Anterior cingulate cortex (tissue), 58 donors: ENCODE data around the gene NPTX1.

ENCODE experiments used
- DNase-seq, 58 donors: peaks; one replicate each; lab custom pipeline; 2025; lab: John Stamatoyannopoulos, UW

NPTX1 gene

GRCh38 chr17:80447790-80448189 is 28.6 kb downstream of the NPTX1 start:
- DNase-seq: no peak

GRCh38 chr17:80446645-80447405 is 29.6 kb downstream of the NPTX1 start:
- peak in 4 of 58 donors; percentile 16 to 63 (median 20) for DNase-seq

GRCh38 chr17:80445726-80446110 is 30.7 kb downstream of the NPTX1 start:
- peak in 33 of 58 donors; percentile 24 to 84 (median 43) for DNase-seq

- peak in 30 of 58 donors; percentile 6 to 84 (median 56) for DNase-seq
Observed at GRCh38 chr17:80445007-80445725, 31.2 kb downstream of the NPTX1 start.

GRCh38 chr17:80444644-80444979 is 31.8 kb downstream of the NPTX1 start:
- DNase-seq: no peak

- peak in 4 of 58 donors; percentile 12 to 33 (median 24) for DNase-seq
Observed at GRCh38 chr17:80443916-80444643, 32.3 kb downstream of the NPTX1 start.

GRCh38 chr17:80443498-80443897 is 32.9 kb downstream of the NPTX1 start:
- no peak for DNase-seq

GRCh38 chr17:80442764-80443163 is 33.6 kb downstream of the NPTX1 start:
- no peak for DNase-seq

GRCh38 chr17:80442323-80442659 is 34.1 kb downstream of the NPTX1 start:
- DNase-seq: no peak

GRCh38 chr17:80441598-80442322 is 34.6 kb downstream of the NPTX1 start:
- no peak for DNase-seq

GRCh38 chr17:80441133-80441578 is 35.3 kb downstream of the NPTX1 start:
- no peak for DNase-seq

GRCh38 chr17:80439499-80439898 is 36.9 kb downstream of the NPTX1 start:
- no peak for DNase-seq

- no peak for DNase-seq
Observed at GRCh38 chr17:80438806-80439205, 37.6 kb downstream of the NPTX1 start.

- DNase-seq: no peak
Observed at GRCh38 chr17:80437532-80437931, 38.9 kb downstream of the NPTX1 start.

- DNase-seq: no peak
Observed at GRCh38 chr17:80433916-80434666, 42.3 kb downstream of the NPTX1 start.

- no peak for DNase-seq
Observed at GRCh38 chr17:80432961-80433550, 43.4 kb downstream of the NPTX1 start.

GRCh38 chr17:80432350-80432955 is 44.0 kb downstream of the NPTX1 start:
- DNase-seq: no peak

- no peak for DNase-seq
Observed at GRCh38 chr17:80431246-80432195, 44.9 kb downstream of the NPTX1 start.
